Measurements from ENCODE around the gene ARHGAP18. TPM values are rescaled to one million over a fixed set of nuclear protein-coding genes. Genes with fewer than 3 reads are reported as not detected.
A peak's percentile ranks its signal among the peaks of the same experiment; 100 is the strongest.

The ARHGAP18 gene
- total and polyA plus RNA-seq, 2 of the 13 experiments (the other 11 are each of a cell fraction or from before 2014, with no cell fraction given), result 58.2 to 115 TPM

- peak; percentile 93 for TF ChIP-seq NCOA2 (CRISPR knock-in tag; IDR thresholded peaks at IDR 0.05)
- TF ChIP-seq SRSF1 (optimal IDR thresholded peaks at IDR 0.05; ENCODE audit: low read depth, low read length), result no peak
- 0 out of 2 replicates have a peak, but pooled peaks have one; percentile 59 for TF ChIP-seq ZNF775 (CRISPR knock-in tag; IDR thresholded peaks at IDR 0.05; ENCODE audit: borderline replicate concordance)
- TF ChIP-seq HNF1B (CRISPR knock-in tag; IDR thresholded peaks at IDR 0.05), result peak; percentile 49; the same call in 1 of the 2 replicates
- peak; percentile 68; the same call in 1 of the 2 replicates for TF ChIP-seq RXRA (CRISPR knock-in tag; IDR thresholded peaks at IDR 0.05)
- no peak for TF ChIP-seq YY1 (IDR thresholded peaks at IDR 0.05; ENCODE audit: insufficient read depth, insufficient replicate concordance, low read depth, low read length)
- peak; percentile 35; the same call in 1 of the 2 replicates for TF ChIP-seq PATZ1 (CRISPR knock-in tag; IDR thresholded peaks at IDR 0.05)
- no peak for TF ChIP-seq ZEB1 (IDR thresholded peaks at IDR 0.05; ENCODE audit: insufficient replicate concordance, low read depth)
- peak; percentile 70 for TF ChIP-seq ZNF574 (CRISPR knock-in tag; IDR thresholded peaks at IDR 0.05)
- no peak for TF ChIP-seq MTERF4 (CRISPR knock-in tag; IDR thresholded peaks at IDR 0.05)
- peak; percentile 36 for TF ChIP-seq SMC3 (IDR thresholded peaks at IDR 0.05; ENCODE audit: low read length)
- peak; percentile 78 for TF ChIP-seq MAX (IDR thresholded peaks at IDR 0.05)
- 0 out of 2 replicates have a peak, but pooled peaks have one; percentile 35 for TF ChIP-seq CBX5 (CRISPR knock-in tag; IDR thresholded peaks at IDR 0.05; ENCODE audit: borderline replicate concordance)
- peak; percentile 66; the same call in 1 of the 2 replicates for TF ChIP-seq NFKBIZ (CRISPR knock-in tag; IDR thresholded peaks at IDR 0.05)
- peak; percentile 96 for TF ChIP-seq HOMEZ (CRISPR knock-in tag; IDR thresholded peaks at IDR 0.05; ENCODE audit: low read depth)
These were observed 7.3 kb upstream of the ARHGAP18 start (continued) for GRCh38 chr6:129717277-129717676.
